Measurements from ENCODE around the gene STAT5A. TPM values are rescaled to one million over a fixed set of nuclear protein-coding genes. Genes with fewer than 3 reads are reported as not detected.

Gene STAT5A
- total and polyA plus RNA-seq, 9 of the 15 experiments (the other 6 are each of a cell fraction or from before 2014, with no cell fraction given), result 79.9 to 415 (median 196) TPM

- TF ChIP-seq ZNF518B (CRISPR knock-in tag; IDR thresholded peaks at IDR 0.05) (no peak), FOXA1 (IDR thresholded peaks at IDR 0.05; ENCODE audit: borderline replicate concordance) (no peak), POLR2AphosphoS5 (IDR thresholded peaks at IDR 0.05; ENCODE audit: control insufficient read depth, insufficient read depth, low read depth, low read length) (peak; percentile 62; the same call in 1 of the 2 replicates), ZNF395 (CRISPR knock-in tag; IDR thresholded peaks at IDR 0.05) (no peak; the same call in 1 of the 2 replicates), CTCF (IDR thresholded peaks at IDR 0.05 in 2 of 3, conservative IDR thresholded peaks at IDR 0.05 in 1 of 3; ENCODE audit: insufficient read depth in 2 of 3, low read depth in 1 of 3, low read length in 3 of 3) (no peak), CCNT2 (IDR thresholded peaks at IDR 0.05; ENCODE audit: borderline replicate concordance, extremely low read depth, insufficient read length, low read depth, low read length) (no peak), CREB5 (CRISPR knock-in tag; IDR thresholded peaks at IDR 0.05) (no peak), DMBX1 (CRISPR knock-in tag; IDR thresholded peaks at IDR 0.05; ENCODE audit: borderline replicate concordance) (peak; percentile 8; the same call in 1 of the 2 replicates), MXI1 (IDR thresholded peaks at IDR 0.05; ENCODE audit: low read depth, low read length) (peak; percentile 32; the same call in 1 of the 2 replicates), ESRRB (CRISPR knock-in tag; IDR thresholded peaks at IDR 0.05; ENCODE audit: borderline replicate concordance) (no peak), ZFP91 (CRISPR knock-in tag; IDR thresholded peaks at IDR 0.05) (no peak), ZNF41 (CRISPR knock-in tag; conservative IDR thresholded peaks at IDR 0.05) (0 out of 2 replicates have a peak, but pooled peaks have one; percentile 27), PPARD (CRISPR knock-in tag; IDR thresholded peaks at IDR 0.05) (no peak), HDAC1 (IDR thresholded peaks at IDR 0.05) (peak in 1 of 2 experiments; percentile 32; a peak in 1 of 4 replicates), HNRNPL (IDR thresholded peaks at IDR 0.05; ENCODE audit: low read depth, low read length) (0 out of 2 replicates have a peak, but pooled peaks have one; percentile 33)
Measured at GRCh38 chr17:42276609-42277341, 11.5 kb upstream of the STAT5A start (continued).

Measured in K562 (cell line).